ENCODE measurements around the gene C1QB. TPM values are rescaled to one million over a fixed set of nuclear protein-coding genes. Genes with fewer than 3 reads are reported as not detected.

The C1QB gene
- total RNA-seq, 2 donors from 2014 or later: 73.9 to 85.4 TPM

GRCh38 chr1:22691031-22691753 lies 38.2 kb downstream of the C1QB start:
- Histone ChIP-seq H3K4me3 (no peak overlapping the region), H3K9me3 (no peaks in the 10 kb centered on the region), H3K36me3 (replicated peaks in 1 of 2; ENCODE audit: insufficient read depth in 1 of 2, low read depth in 2 of 2) (no peaks in the 10 kb centered on the region), H3K27ac (no peak overlapping the region), H3K4me1 (no peaks in the 10 kb centered on the region), H3K27me3 (no peaks in the 10 kb centered on the region)
- DNase-seq: no peak
- intact Hi-C loops (cut with DNase I): no loop called here
- ATAC-seq: no peak
- WGBS, 2 donors: 78 to 79% methylated on average over 13 of the region's 13 CpGs
- TF ChIP-seq, protein P1, sequence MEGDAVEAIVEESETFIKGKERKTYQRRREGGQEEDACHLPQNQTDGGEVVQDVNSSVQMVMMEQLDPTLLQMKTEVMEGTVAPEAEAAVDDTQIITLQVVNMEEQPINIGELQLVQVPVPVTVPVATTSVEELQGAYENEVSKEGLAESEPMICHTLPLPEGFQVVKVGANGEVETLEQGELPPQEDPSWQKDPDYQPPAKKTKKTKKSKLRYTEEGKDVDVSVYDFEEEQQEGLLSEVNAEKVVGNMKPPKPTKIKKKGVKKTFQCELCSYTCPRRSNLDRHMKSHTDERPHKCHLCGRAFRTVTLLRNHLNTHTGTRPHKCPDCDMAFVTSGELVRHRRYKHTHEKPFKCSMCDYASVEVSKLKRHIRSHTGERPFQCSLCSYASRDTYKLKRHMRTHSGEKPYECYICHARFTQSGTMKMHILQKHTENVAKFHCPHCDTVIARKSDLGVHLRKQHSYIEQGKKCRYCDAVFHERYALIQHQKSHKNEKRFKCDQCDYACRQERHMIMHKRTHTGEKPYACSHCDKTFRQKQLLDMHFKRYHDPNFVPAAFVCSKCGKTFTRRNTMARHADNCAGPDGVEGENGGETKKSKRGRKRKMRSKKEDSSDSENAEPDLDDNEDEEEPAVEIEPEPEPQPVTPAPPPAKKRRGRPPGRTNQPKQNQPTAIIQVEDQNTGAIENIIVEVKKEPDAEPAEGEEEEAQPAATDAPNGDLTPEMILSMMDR (IDR thresholded peaks at IDR 0.05): no peak
- TF ChIP-seq POLR2A (IDR thresholded peaks at IDR 0.05): no peak

- TF ChIP-seq, protein P1 (IDR thresholded peaks at IDR 0.05): no peak
- no peak for TF ChIP-seq POLR2A (IDR thresholded peaks at IDR 0.05)
- 82 to 87% methylated on average over 5 of the region's 5 CpGs for whole genome bisulfite sequencing, 2 donors
- no peak for ATAC-seq
These were observed 41.1 kb downstream of the C1QB start for GRCh38 chr1:22694172-22694571.

DNA sequence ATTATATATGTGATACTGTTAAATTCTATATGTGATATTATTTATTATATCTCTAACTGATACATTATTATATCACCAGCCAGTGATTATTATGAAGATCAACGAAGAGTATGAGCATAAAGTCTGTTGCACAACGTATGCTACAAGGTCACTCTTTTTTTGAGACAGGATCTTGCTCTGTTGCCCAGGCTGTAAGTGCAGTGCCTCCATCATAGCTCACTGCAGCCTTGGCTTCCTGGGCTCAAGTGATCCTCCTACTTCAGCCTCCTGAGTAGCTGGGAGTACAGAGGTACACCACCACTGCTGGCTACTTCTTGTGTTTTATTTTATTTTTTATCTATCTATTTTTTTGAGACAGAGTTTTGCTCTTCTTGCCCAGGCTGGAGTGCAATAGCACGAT lies 43.6 kb downstream of the C1QB start:
- TF ChIP-seq POLR2A (IDR thresholded peaks at IDR 0.05): no peak
- TF ChIP-seq, protein P1 (IDR thresholded peaks at IDR 0.05): no peak
- intact Hi-C loops (cut with DNase I): no loop called here
- DNase-seq (no peak), ATAC-seq (no peak)
- Histone ChIP-seq H3K27ac (no peak overlapping the region), H3K4me1 (no peaks in the 10 kb centered on the region), H3K27me3 (no peaks in the 10 kb centered on the region), H3K9me3 (no peaks in the 10 kb centered on the region), H3K36me3 (replicated peaks in 1 of 2; ENCODE audit: insufficient read depth in 1 of 2, low read depth in 2 of 2) (no peaks in the 10 kb centered on the region), H3K4me3 (no peak overlapping the region)
- 68 to 69% methylated on average over 3 of the region's 3 CpGs for WGBS, 2 donors

More at GRCh38 chr1:22694172-22694571, 41.1 kb downstream of the C1QB start:
- H3K4me3 ChIP-seq: no peak overlapping the region
- H3K27me3 ChIP-seq: no peaks in the 10 kb centered on the region
- no peaks in the 10 kb centered on the region for H3K4me1 ChIP-seq
- no peaks in the 10 kb centered on the region for H3K9me3 ChIP-seq
- H3K36me3 ChIP-seq (replicated peaks in 1 of 2; ENCODE audit: insufficient read depth in 1 of 2, low read depth in 2 of 2): no peaks in the 10 kb centered on the region
- intact Hi-C loops (cut with DNase I): no loop called here
- H3K27ac ChIP-seq: no peak overlapping the region
- DNase-seq: no peak

DNA sequence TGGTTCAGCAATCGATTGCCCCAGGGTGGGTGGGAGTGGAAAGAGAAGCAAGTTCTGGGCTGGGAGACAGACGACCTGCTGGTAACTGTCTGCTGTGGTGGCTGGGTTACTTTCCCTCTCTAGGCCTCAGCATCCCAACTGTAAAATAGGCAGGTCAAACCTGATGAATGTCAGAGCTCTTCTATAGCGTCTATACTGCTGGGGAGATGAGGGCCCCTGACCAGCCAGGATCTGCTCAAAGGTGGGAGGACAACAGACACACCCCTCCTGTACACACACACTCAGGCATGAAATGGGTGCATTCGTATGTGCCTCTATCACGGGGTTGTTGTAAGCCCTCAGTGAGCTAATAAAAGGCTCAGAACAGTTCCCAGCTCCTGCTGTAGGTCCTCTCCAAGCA lies 44.9 kb downstream of the C1QB start:
- no peak for ATAC-seq
- DNase-seq: no peak

More for the DNA sequence above, 44.9 kb downstream of the C1QB start:
- H3K9me3 ChIP-seq: no peaks in the 10 kb centered on the region
- no peaks in the 10 kb centered on the region for H3K4me1 ChIP-seq
- no peak overlapping the region for H3K4me3 ChIP-seq
- TF ChIP-seq, protein P1 (IDR thresholded peaks at IDR 0.05): no peak
- no peak for TF ChIP-seq POLR2A (IDR thresholded peaks at IDR 0.05)
- H3K36me3 ChIP-seq (replicated peaks in 1 of 2; ENCODE audit: insufficient read depth in 1 of 2, low read depth in 2 of 2): no peaks in the 10 kb centered on the region
- no peak overlapping the region for H3K27ac ChIP-seq
- 50 to 73% methylated on average over 1 to 5 of the region's 5 CpGs for WGBS, 2 donors
- intact Hi-C loops (cut with DNase I): no loop called here
- H3K27me3 ChIP-seq: no peaks in the 10 kb centered on the region

All from body of pancreas (tissue), 4 donors.